Activated gamma-delta T cell (primary cell): Measurements from ENCODE around the gene CCNB1.
"Not testable (repeated sequence)": the region's sequence is repeated elsewhere in the genome, so short reads cannot be mapped to it uniquely, and the experiment has no call there.

Source experiments
- DNase-seq: peaks from one replicate; lab custom pipeline; 2025; lab: John Stamatoyannopoulos, UW
- total RNA-seq, 2 donors: gene quantifications; one replicate each; lab custom pipeline; 2026; lab: John Stamatoyannopoulos, UW

The CCNB1 gene
- 4.5 to 6.3 reads per million in 2 donors for total RNA-seq

- peak; percentile 92 for DNase-seq
Observed at GRCh38 chr5:69166686-69167492, at the start of gene CCNB1. CCNB1 (plus strand) TSS chr5:69167150; CDS start chr5:69167263, 113 bp downstream.

GRCh38 chr5:69129413-69129812 is 37.5 kb upstream of the CCNB1 start:
- no peak for DNase-seq

GRCh38 chr5:69130241-69130640 is 36.7 kb upstream of the CCNB1 start:
- no peak for DNase-seq

DNA sequence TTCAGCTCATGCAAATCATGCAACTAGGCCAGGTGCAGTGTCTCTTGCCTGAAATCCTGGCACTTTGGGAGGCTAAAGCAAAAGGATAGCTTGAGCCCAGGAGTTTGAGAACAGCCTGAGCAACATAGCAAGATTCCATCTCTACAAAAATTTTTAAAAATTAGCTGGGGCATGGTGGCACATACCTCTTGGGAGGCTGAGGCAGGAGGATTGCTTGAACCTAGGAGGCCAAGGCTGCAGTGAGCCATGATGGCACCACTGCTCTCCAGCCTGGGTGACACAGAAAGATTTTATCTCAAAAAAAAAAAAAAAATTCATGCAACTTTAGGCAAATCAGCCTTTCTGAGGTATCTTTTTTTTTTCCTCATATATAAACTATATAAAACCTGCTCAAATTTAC is 35.6 kb upstream of the CCNB1 start:
- DNase-seq = no peak

DNA sequence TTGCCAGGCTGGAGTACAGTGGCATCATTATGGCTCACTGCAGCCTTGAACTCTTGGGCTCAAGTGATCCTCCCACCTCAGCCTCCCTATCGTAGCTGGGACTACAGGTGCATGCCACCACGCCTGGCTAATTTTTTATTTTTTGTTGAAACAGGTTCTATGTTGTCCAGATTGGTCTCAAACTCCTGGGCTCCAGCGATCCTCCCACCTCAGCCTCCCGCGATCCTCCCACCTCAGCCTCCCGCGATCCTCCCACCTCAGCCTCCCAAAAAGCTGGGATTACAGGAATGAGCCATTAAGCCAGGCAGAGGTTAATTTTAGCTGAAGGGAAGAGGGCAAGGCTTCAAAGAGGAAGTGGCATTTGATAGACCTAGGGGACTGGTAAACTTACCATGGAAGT is 32.8 kb upstream of the CCNB1 start:
- DNase-seq = no peak

DNA sequence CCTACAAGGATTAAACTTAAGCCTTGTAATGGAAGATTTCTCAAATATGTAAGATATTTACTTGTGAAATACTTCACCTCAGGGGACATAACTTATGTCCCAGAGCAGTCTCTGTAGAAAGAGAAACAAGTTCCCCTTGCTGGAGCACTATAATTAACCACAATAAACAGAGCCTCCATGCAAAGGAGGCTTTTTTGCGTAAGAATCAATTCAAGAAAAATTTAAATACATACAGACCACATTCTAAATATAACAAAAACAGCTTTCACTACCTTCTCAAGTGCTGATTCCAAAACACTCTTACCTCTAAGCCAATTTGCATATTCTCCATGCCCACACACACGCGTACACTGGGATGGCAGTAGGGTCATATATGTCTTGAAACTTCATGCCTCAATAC is 30.7 kb upstream of the CCNB1 start:
- DNase-seq = no peak

GRCh38 chr5:69137208-69137607 is 29.7 kb upstream of the CCNB1 start:
- DNase-seq = not testable (repeated sequence)

GRCh38 chr5:69137807-69138206 is 29.1 kb upstream of the CCNB1 start:
- DNase-seq = no peak

- DNase-seq = no peak
Observed at GRCh38 chr5:69138766-69139165, 28.2 kb upstream of the CCNB1 start.

GRCh38 chr5:69140239-69140638 is 26.7 kb upstream of the CCNB1 start:
- DNase-seq = not testable (repeated sequence)

- DNase-seq = no peak
Observed at GRCh38 chr5:69140827-69141226, 26.1 kb upstream of the CCNB1 start.

DNA sequence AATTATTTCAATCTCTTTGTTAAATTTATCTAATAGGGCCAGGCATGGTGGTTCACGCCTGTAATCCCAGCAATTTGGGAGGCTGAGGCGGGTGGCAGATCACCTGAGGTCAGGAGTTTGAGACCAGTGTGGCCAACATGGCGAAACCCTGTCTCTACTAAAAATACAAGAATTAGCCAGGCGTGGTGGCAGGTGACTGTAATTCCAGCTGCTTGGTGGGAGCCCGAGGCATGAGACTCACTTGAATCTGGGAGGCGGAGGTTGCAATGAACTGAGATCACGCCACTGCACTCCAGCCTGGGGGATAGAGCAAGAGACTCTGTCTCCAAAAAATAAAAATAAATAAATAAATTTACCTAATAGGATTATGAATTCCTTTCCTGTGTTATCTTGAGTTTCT is 18.4 kb upstream of the CCNB1 start:
- DNase-seq = not testable (repeated sequence)

DNA sequence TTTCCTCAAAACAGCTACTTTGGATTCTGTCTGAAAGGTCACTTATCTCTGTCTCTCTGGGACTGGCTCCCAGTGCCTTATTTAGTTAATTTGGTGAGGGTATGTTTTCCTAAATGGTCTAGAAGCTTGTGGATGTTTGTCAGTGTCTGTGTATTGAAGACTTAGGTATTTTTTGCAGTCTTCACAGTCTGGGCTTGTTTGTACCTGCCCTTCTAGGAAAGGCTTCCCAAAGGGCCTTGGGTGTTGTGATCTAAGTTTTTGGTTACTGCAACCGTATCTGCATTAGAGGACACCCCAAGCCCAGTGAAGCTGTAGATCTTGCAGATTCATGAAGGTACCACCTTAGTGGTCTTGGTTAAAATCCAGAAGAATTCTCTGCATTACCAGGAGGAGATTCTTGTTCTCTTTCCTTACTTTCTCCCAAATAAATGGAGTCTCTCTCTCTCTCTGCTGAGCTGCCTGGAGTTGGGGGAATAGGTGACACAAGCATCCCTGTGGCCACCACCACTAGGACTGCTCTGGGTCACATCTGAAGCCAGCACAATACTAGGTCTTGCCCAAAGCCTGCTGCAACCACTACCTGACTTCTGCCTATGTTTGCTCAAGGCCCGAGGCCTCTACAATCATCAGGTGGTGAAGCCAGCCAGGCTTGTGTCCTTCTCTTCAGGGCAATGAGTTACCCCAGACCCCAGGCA is 17.8 kb upstream of the CCNB1 start:
- no peak for DNase-seq

DNA sequence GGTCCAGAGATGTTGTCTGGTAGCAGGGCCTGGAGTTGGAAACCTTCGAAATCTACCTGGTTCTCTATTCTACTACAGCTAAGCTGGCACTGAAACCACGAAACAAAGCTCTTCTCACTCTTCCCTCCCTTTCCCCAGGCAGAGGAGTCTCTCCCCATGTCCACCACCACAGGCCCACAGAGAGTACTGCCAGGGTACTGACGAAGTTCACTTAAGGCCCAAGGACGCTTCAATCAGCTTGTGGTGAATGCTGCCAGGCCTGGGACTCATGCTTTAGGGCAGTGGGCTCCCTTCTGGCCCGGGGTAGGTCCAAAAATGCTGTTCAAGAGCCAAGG is 17.3 kb upstream of the CCNB1 start:
- DNase-seq = no peak

GRCh38 chr5:69152731-69153130 is 14.2 kb upstream of the CCNB1 start:
- no peak for DNase-seq

DNA sequence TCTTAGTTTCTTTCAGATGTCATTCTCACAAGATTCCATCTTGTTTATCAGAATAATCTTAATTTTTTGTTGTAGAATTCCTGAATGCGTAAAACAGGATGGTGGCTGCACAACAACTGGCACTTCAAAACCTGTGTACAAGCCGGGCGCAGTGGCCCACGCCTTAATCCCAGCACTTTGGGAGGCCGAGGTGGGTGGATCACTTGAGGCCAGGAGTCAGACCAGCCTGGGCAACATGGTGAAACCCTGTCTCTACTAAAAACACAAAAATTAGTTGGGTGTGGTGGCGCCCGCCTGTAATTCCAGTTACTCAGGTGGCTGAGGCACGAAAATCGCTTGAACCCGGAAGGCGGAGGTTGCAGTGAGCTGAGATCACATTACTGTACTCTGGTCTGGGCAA is 10.5 kb upstream of the CCNB1 start:
- no peak for DNase-seq

DNA sequence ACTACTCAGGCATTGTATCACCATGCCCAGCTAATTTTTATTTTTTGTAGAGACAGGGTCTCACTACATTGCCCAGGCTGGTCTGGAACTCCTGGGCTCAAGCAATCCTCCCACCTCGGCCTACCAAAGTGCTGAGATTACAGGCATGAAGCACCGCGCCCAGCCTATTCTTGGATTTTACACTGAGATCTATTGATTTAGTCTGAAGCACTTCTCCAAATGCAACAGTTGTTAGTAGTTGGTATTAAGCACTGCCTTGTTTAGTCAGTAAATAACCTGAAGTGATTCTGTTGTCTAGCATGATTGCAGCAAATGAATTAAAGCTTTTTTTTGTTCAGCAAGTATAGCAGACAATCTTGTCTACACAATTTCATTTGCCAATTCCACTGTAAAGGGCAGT is 8.9 kb upstream of the CCNB1 start:
- no peak for DNase-seq

DNA sequence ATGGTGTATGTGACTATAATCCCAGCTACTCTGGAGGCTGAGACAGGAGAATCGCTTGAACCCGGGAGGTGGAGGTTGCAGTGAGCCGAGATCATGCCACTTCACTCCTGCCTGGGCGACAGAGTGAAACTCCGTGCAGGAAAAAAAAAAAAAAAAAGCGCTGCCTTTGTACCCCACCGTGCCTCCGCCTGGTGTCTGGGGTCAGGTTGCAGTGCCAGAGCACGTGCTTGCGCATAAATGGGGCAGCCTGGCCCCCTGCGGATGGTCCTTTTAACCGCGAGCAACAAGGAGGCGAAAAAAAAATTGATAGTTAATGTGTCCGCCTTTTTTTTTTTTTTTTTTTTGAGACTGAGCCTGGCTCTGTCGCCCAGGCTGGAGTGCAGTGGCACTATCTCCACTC is 6.3 kb upstream of the CCNB1 start:
- no peak for DNase-seq

GRCh38 chr5:69167493-69167855 is 524 bp downstream of the CCNB1 start:
- no peak for DNase-seq

DNA sequence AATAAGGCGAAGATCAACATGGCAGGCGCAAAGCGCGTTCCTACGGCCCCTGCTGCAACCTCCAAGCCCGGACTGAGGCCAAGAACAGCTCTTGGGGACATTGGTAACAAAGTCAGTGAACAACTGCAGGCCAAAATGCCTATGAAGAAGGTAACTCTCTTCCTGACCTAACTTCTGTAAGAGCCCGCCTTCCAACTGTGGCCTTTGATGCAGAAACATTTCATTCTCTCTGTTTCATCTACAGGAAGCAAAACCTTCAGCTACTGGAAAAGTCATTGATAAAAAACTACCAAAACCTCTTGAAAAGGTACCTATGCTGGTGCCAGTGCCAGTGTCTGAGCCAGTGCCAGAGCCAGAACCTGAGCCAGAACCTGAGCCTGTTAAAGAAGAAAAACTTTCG is 979 bp downstream of the CCNB1 start:
- DNase-seq = no peak

DNA sequence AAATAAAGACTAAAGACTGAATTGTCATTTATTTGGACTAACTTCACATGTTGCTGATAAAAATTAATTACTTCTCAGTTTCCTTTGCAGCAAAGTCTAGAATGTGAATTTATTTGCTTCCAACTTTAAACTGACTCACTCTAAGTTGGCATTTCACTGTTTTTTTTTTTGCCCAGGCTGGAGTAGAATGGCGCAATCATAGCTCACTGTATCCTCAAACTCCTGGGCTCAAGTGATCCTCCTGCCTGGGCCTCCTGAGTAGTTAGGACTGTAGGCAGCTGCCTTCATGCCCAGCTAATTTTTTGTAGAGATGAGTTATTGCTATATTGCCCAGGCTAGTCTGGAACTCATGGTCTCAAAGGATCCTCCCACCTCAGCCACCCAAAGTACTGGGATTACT is 3.5 kb downstream of the CCNB1 start:
- no peak for DNase-seq

DNA sequence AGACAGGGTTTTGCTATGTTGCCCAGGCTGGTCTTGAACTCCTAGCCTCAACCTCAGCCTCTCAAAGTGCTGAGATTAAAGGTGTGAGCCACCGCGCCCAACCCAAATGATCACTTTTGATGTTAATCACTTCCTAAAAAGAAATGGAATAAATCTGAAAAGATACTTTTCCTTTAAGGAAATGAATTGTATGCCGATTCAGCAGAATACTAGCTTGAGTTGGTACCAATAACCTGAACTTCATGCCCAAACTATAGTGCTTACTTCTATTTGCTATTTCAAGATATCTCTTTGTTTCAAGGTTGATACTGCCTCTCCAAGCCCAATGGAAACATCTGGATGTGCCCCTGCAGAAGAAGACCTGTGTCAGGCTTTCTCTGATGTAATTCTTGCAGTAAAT is 4.0 kb downstream of the CCNB1 start:
- no peak for DNase-seq

DNA sequence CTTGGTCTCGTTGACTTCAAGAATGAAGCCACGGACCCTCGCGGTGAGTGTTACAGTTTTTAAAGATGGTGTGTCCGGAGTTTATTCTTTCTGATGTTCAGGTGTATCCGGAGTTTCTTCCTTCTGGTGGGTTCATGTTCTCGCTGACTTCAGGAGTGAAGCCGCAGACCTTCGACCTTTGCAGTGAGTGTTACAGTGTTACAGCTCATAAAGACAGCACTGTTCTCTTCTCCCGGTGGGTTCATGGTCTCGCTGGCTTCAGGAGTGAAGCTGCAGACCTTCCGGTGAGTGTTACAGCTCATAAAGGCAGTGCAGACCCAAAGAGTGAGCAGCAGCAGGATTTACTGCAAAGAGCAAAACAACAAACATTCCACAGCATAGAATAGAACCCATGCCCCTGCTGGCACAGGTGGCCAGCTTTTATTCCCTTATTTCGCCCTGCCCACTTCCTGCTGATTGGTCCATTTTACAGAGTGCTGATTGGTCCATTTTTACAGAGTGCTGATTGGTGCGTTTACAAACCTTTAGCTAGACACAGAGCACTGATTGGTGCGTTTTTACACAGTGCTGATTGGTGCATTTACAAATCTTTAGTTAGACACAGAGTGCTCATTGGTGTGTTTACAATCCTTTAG is 14.8 kb downstream of the CCNB1 start:
- not testable (repeated sequence) for DNase-seq
